Activated T-cell treated with anti-CD3 and anti-CD28 coated beads for 48 hours (primary cell): ENCODE results near the gene SLC1A7.

ENCODE experiments used
- DNase-seq: peaks from one replicate; pipeline ENCODE4 v3.0.0-alpha.2; 2020; ENCODE audit warnings: low read depth

SLC1A7 gene

DNA sequence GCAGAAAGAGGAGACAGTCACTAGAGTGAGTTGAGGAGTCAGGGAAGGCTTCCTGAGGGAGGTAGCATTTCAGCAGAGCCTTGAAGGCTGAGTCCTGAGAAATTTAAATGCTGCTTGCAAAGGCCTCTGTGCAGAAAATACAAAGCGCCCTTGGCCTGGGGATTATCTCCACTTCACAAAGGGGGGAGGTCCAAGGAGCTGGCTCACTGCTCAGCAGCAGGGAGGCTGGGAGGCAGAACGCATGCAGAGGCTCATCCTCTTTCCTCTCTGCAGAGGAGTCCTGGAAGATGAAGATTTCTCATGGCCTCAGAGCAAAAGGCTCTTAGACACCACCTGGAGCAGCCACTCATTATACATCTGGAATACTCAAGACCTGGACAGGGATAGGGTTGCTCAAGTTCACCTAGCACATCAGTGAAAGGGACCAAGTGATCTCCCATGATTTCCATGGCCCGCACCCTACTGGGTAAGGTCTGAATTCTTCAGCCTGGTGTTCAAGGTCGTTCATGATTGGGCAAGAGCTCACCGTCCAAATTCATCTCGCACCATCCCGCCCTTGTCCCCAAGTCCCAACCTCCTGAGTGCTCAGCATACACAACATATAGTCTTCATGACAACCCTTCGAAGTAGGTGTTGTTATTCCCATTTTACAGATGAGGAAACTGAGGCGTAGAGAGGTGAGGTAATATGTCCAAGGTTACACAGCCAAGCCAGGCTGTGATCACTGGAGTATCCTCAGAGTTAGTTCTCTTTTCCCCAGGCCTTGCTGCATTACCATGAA is 9.0 kb downstream of the SLC1A7 start:
- DNase-seq = no peak

DNA sequence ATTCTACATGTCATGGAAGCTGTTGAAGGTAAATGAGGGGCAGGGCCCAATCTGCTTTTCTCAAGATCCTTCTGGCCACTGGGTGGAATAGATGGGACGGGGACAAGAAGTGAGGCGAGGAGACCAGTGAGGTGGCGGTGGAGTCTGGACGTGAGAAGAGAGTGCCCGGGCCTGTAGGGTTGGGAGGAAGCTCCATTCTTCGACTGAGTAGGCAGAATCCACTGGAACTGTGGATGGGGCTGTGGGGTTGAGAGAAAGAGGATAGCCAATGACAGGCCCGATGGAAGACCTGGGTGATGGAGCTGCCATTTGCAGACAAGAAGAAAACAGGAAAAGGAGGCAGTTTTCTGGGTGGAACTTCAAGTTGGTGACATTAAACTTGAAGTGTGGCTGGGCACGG is 10.3 kb downstream of the SLC1A7 start:
- DNase-seq = no peak

DNA sequence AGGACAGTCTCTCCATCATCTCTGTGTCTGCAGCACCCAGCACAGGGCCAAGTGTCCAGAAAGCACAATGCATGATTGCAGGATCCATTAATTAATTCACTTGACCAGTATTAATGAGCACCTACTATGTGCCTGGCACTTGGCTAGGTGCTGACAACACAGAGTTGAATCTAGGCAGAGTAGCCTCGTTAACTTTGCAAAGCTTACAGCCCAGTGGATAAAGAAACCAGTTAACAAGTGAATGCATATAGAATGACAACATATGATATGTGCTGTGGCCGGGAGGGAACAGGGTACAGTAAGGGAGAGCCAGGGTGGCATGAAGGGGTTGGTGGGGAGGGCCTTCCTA is 10.9 kb downstream of the SLC1A7 start:
- no peak for DNase-seq

DNA sequence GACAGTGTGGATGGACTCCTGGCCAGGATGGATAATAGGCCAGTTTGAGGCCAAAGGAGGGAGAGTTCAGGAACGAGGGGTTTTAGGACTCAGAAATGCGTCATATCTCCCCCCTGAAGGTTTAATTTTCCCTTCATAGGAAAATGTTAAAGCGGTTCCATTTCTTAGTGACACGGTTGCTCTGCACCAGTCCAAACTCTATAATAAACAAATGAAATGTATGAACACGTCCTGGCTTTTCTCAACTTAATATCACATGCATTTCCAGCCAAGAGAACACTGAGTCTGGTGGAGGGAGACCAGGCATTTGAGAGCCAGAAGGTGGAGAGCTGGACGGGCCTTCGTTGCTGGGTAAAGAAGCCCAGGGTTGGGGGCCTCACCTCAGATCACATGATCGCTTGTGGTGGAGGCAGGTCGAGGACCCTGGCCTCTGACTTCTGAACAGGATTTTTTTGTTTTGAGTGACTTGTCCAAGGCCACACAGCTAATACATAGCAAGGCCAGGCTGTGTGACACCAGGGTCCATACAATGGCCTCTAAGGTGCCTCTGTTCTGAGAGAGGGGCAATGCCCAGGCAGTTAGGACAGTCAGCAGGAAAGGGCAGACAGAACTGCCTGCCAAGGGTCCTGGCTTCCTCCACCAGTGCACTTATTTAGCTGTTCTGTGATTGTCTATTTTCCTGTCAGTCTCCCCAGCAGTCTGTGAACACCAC is 11.4 kb downstream of the SLC1A7 start:
- no peak for DNase-seq

- no peak for DNase-seq
Observed at GRCh38 chr1:53130598-53130877, 11.9 kb downstream of the SLC1A7 start.

GRCh38 chr1:53129891-53130597 is 12.4 kb downstream of the SLC1A7 start:
- DNase-seq = no peak

DNA sequence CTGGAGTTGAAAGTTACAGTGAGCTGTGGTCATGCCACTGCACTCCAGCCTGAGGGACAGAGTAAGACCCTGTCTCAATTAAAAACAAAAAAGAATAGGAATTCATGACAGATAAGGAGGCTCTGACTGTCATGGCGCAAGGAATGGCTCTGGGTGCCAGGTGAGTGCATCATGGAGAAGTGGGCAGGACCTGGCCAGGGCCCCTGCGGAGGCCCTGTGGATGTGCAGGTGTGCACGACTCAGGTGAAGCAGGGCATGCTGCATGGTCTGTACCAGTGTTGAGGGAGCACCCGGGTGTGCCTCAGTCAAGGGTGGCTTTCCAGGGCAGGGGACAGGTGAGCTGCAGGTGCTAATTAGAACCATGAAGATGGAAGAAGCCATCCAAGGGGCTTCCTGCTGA is 14.0 kb downstream of the SLC1A7 start:
- DNase-seq = no peak

- no peak for DNase-seq
Observed at GRCh38 chr1:53127546-53127945, 14.9 kb downstream of the SLC1A7 start.

DNA sequence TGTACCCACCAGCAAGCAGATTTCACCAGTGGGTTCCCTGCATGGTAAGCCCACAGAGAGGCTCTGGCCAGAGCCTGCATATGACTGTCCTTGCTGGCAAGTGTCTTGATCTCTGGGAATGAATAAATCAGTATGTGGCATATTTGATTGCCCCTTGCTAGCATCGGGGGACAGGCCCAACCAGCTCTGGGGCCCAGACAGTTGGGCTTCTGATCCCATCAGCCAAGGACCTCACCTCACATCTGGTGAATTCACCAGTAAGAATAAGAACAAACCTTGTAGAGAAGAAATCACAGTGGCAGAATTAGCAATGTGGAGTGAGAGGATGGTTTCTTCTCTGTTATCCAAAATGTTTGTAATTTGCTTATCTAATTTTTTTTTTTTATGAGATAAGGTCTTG is 15.9 kb downstream of the SLC1A7 start:
- DNase-seq = no peak

GRCh38 chr1:53125623-53126360 is 16.6 kb downstream of the SLC1A7 start:
- no peak for DNase-seq

GRCh38 chr1:53125122-53125521 is 17.3 kb downstream of the SLC1A7 start:
- DNase-seq = no peak

- no peak for DNase-seq
Observed at GRCh38 chr1:53123453-53124140, 18.8 kb downstream of the SLC1A7 start.

- DNase-seq = no peak
Observed at GRCh38 chr1:53122961-53123413, 19.5 kb downstream of the SLC1A7 start.

DNA sequence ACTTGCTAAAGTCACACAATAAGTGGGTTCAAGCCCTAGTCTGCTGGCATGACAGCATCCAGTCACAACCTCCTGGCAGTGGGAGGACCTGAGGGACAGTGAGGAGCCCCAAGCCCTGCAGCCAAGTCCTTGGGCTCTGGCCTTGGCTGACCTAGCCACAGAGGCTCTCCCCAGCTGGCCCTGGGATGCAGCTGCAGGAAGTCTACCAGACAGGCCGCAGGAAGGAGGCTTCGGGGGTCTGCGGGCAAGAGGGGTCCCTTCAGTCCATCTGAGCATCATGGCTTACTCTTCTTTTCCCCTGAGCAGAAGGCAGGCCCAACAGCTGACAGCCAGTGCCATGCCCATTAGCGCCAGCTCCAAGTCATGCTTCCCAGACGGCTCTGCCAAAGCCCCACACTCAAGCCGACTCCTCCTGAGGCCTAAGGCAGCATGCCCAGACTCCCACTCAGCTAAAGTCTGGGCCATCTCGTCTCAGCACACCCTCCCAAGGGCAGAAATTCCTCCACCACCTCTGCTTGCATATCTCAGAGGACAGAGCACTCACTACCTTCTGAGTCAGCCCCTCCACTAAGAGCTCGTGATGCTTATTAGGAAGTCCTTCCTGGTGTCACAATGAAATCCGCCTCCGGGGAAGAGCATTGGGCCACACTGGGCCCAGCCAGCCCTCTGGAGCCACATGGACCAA is 20.1 kb downstream of the SLC1A7 start:
- no peak for DNase-seq

DNA sequence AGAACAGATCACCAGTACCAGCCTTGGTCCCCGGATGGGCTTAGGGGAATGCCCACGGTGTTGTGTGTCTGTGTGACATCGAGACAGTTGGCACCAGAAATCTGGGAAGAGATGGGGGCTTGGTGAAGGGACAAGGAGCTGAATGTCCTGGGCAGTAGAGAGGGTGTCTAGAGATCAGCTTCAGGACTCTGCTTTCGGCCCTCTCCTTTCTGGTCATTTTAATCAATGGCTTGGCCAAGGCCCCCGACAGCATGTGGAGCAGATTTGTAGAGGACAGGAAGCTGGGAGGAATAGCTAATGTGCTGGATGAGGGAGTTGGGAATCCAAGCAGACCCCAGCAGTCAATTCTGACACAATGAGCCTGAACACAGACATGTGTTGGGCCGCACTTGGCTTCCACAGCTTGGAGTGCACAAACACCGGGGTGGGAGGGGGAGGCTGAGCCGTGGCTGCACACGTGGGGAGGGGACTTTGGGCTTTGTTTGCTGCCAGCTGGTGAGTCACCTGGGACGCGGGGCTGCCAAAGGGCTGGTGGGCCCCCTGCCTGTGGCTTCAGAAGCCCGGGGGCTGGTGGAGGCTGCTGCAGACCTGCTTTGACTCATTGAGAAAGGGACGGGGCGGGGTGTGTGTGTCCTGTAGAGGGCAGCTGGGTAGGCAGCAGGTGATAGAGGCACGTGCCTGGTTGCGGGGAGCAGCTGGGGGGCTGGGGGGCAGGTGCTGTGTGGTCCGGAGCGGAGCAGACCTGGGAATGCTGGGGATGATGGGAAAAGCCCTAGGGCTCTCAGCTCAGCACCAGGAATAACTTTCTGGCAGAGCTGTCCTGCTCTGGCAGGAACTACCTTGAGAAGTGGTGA is 20.9 kb downstream of the SLC1A7 start:
- peak; percentile 17 for DNase-seq

DNA sequence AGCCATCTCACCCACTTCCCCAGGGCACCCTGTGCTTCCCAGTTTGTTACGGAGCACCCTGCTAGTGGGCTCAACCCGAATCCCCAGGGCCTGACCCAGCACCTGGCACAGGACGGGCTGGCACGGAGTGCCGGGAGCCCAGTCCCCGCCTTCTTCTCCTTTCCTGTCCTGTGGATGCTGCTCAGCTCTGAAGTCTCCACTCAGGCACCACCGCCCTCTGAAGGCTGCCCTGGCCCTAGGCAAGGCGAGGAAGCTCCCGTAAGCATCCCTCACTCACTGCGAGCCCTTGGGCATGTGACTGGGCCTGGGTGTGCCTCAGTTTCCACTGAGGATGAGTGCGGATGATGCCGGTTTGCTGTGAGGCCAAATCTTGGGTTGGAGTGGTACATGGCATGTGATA is 21.8 kb downstream of the SLC1A7 start:
- no peak for DNase-seq

- no peak for DNase-seq
Observed at GRCh38 chr1:53117836-53118235, 24.6 kb downstream of the SLC1A7 start.

- DNase-seq = no peak
Observed at GRCh38 chr1:53116933-53117600, 25.4 kb downstream of the SLC1A7 start.

GRCh38 chr1:53116307-53116810 is 26.1 kb downstream of the SLC1A7 start:
- DNase-seq = no peak
